Measurements from ENCODE around the gene EMSY. TPM values are rescaled to one million over a fixed set of nuclear protein-coding genes. Genes with fewer than 3 reads are reported as not detected.

EMSY gene
- total RNA-seq, 3 donors from 2014 or later = 18.2 to 21.3 (median 19.7) TPM

DNA sequence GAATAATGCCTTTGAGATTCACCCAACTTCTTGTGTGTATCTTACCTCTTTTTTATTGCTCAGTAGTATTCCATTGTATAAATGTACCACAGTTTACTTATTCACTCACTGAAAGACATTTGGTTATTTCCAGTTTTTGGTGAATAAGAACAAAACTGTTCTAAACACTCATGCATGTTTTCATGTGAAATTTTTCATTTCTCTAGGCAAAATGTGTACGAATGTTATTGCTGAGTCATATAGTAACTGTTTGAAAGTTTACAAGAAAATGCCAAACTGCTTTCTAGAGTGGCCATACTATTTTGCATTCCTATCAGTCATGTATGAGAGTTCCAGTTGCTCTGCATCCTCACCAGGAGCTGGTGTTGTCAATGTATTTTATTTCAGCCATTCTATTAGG, 8.8 kb upstream of the EMSY start:
- Mint-ChIP-seq H3K4me1 (ENCODE audit: low read depth) (peaks cover 1% of the 10 kb centered on the region), H3K9me3 (no peaks in the 10 kb centered on the region), H3K27me3 (ENCODE audit: low read depth) (no peaks in the 10 kb centered on the region), H3K4me3 (no peak overlapping the region), H3K36me3 (ENCODE audit: insufficient read depth) (peaks cover 1% of the 10 kb centered on the region)
- no peak for DNase-seq
- ATAC-seq = peak; percentile 28 to 30

DNA sequence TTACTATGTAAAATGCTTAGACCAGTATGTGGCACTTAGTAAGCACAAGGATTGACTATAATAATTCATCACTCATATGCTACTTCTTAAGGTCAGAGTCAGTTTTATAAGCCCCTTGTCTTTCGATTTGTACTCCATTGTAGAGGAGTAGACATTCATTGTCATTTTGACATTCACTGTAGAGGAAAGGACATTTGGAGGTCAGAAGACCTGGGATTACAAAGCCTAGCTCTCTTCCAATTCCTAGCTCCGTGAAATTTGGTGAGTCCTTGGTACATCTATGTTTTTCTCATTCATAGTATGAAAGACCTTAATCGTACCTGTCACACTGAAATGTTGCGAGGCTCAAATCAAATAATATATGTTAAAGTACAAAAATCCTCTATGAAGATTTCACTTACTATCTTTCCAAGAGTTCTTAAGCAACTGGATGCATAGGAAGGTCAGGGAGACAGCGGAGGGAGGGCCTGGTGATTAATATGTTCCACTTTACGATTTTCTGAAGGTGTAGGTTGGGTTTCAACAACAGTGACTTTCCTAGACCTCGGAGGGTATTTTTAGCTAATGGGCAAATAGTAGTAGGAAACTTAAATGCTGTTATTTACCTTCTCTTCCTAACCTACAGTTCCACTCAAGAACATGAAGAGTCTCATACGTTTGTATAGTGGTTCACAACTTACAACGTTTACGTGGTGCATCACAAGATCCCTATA, 1.4 kb upstream of the EMSY start:
- Mint-ChIP-seq H3K27me3 (ENCODE audit: low read depth) (no peaks in the 10 kb centered on the region), H3K36me3 (ENCODE audit: insufficient read depth) (peaks cover 9% of the 10 kb centered on the region), H3K9me3 (no peaks in the 10 kb centered on the region), H3K4me3 (peak overlapping the region; percentile 98), H3K4me1 (ENCODE audit: low read depth) (peaks cover 32% of the 10 kb centered on the region)
- ATAC-seq = no peak
- DNase-seq = no peak

- peaks cover 34% of the 10 kb centered on the region for H3K4me1 Mint-ChIP-seq (ENCODE audit: low read depth)
- DNase-seq (no peak), ATAC-seq (no peak)
- H3K9me3 Mint-ChIP-seq = no peaks in the 10 kb centered on the region
- no peaks in the 10 kb centered on the region for H3K27me3 Mint-ChIP-seq (ENCODE audit: low read depth)
- peak overlapping the region; percentile 98 for H3K4me3 Mint-ChIP-seq
- peaks cover 13% of the 10 kb centered on the region for H3K36me3 Mint-ChIP-seq (ENCODE audit: insufficient read depth)
Observed at GRCh38 chr11:76444065-76444383, 794 bp upstream of the EMSY start.

GRCh38 chr11:76445121-76446084, 585 bp downstream of the EMSY start:
- Mint-ChIP-seq H3K9me3 (no peaks in the 10 kb centered on the region), H3K4me1 (ENCODE audit: low read depth) (peaks cover 38% of the 10 kb centered on the region), H3K27me3 (ENCODE audit: low read depth) (no peaks in the 10 kb centered on the region), H3K4me3 (peak overlapping the region; percentile 98), H3K36me3 (ENCODE audit: insufficient read depth) (peaks cover 21% of the 10 kb centered on the region)
- ATAC-seq (peak; percentile 39 to 44), DNase-seq (peak; percentile 16)

GRCh38 chr11:76448506-76448905, 3.7 kb downstream of the EMSY start:
- Mint-ChIP-seq H3K4me3 (no peak overlapping the region), H3K36me3 (ENCODE audit: insufficient read depth) (peaks cover 31% of the 10 kb centered on the region), H3K9me3 (no peaks in the 10 kb centered on the region), H3K4me1 (ENCODE audit: low read depth) (peaks cover 31% of the 10 kb centered on the region), H3K27me3 (ENCODE audit: low read depth) (no peaks in the 10 kb centered on the region)
- no peak for ATAC-seq
- DNase-seq = no peak

DNA sequence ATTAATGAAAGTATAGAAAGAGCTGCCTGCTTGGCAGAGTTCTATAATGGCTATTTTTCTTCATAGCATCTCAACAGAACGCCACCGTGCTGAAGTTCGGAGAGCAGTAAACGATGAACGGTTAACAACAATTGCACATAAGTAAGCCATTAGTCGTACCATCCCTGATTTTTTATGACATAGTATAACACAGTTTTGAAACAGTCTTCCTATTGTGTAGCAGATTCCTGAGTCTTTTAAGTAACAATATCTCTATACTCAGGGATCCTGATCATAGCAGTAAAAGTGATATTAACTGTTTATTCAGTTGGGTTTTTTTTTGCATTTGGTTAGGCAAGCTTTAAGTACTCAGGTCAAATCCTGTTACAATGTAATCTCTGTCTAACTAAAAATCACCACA, 8.4 kb downstream of the EMSY start:
- no peak for DNase-seq
- H3K4me1 Mint-ChIP-seq (ENCODE audit: low read depth) = peaks cover 10% of the 10 kb centered on the region
- ATAC-seq = no peak
- H3K4me3 Mint-ChIP-seq = no peak overlapping the region
- H3K27me3 Mint-ChIP-seq (ENCODE audit: low read depth) = no peaks in the 10 kb centered on the region
- no peaks in the 10 kb centered on the region for H3K9me3 Mint-ChIP-seq
- peaks cover 39% of the 10 kb centered on the region for H3K36me3 Mint-ChIP-seq (ENCODE audit: insufficient read depth)

DNA sequence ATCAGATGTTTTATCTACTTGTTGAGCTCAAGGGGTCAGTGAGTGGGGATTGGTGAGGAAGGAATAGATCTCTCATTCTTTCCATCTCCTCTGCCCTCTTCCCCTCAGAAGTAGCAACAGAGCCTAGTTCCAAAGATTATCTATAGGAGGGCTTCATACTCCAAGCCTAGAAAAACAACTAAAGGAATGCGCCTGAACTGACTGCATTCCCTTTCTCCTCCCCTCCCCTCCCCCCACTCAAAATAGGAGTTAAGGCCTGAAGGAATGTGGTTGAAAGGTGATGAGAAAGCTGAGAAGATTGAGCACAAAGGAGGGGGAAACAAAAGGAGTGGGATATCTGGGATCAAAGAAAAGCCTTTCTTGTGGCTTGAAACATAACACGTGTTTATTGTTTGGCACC, 10.5 kb downstream of the EMSY start:
- no peaks in the 10 kb centered on the region for H3K27me3 Mint-ChIP-seq (ENCODE audit: low read depth)
- H3K36me3 Mint-ChIP-seq (ENCODE audit: insufficient read depth) = peaks cover 44% of the 10 kb centered on the region
- peaks cover 4% of the 10 kb centered on the region for H3K4me1 Mint-ChIP-seq (ENCODE audit: low read depth)
- no peaks in the 10 kb centered on the region for H3K9me3 Mint-ChIP-seq
- H3K4me3 Mint-ChIP-seq = no peak overlapping the region
- no peak for ATAC-seq
- DNase-seq = no peak

DNA sequence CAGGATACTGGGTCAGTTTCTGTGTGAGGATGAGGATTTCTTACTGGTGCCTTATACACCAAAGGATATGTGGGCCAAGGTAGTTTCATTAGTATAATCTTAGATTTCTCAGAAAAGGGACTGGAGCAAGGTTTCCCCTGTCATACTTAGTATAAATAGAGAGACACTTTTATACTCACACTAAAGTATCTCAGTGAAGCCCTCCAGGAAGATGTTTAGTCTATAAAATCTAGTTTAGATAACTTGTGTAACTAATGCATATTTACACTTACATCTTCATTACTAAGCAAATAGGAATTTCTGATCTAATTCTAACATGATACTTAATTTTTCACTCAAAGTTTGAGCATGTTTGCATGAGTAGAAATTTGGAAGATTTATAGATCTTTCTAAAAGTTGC, 11.1 kb downstream of the EMSY start:
- Mint-ChIP-seq H3K9me3 (no peaks in the 10 kb centered on the region), H3K27me3 (ENCODE audit: low read depth) (no peaks in the 10 kb centered on the region), H3K36me3 (ENCODE audit: insufficient read depth) (peaks cover 44% of the 10 kb centered on the region), H3K4me3 (no peak overlapping the region), H3K4me1 (ENCODE audit: low read depth) (peaks cover 3% of the 10 kb centered on the region)
- ATAC-seq (no peak), DNase-seq (no peak)

DNA sequence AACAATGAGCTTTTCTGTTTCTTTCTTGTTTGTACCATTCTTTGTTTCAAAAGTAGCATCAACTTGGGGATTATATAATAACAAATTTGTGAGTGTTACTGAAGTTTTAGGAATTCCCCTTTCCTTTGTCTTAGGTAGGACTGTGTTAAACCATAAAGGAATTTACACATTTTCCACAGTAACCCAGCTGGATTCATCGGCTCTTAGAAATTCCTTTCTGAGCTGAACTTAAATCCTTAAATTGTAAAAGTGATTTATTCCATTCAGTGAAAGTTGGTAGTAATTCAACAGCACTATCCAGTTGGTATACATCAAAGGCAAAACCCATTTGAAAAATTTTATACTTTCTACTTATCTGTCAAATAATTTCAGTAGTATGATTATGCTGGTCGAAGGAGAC, 11.8 kb downstream of the EMSY start:
- no peak for ATAC-seq
- Mint-ChIP-seq H3K4me3 (no peak overlapping the region), H3K27me3 (ENCODE audit: low read depth) (no peaks in the 10 kb centered on the region), H3K36me3 (ENCODE audit: insufficient read depth) (peaks cover 42% of the 10 kb centered on the region), H3K9me3 (no peaks in the 10 kb centered on the region), H3K4me1 (ENCODE audit: low read depth) (no peaks in the 10 kb centered on the region)
- DNase-seq = no peak

DNA sequence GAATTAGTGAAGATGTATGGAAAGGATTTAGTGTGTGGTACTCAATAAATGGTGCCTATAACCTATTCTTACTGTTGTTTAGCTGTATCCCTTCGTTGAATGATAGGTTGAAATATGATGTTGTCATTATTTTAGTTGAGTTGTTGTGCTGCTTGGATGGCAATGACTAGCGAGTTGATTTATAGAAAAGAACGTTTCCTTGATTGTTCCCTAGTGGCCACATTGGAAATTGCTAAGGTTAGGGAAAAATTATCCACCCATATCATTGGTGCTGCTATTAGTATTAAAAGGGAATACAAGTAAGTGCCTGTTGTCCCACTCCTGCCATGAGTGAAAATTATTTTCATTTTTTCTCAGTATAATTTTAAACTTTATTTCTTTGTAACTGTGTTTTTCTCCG, 14.5 kb downstream of the EMSY start:
- ATAC-seq = no peak
- Mint-ChIP-seq H3K36me3 (ENCODE audit: insufficient read depth) (peaks cover 42% of the 10 kb centered on the region), H3K4me3 (no peak overlapping the region), H3K9me3 (no peaks in the 10 kb centered on the region), H3K4me1 (ENCODE audit: low read depth) (peaks cover 2% of the 10 kb centered on the region), H3K27me3 (ENCODE audit: low read depth) (no peaks in the 10 kb centered on the region)
- no peak for DNase-seq

DNA sequence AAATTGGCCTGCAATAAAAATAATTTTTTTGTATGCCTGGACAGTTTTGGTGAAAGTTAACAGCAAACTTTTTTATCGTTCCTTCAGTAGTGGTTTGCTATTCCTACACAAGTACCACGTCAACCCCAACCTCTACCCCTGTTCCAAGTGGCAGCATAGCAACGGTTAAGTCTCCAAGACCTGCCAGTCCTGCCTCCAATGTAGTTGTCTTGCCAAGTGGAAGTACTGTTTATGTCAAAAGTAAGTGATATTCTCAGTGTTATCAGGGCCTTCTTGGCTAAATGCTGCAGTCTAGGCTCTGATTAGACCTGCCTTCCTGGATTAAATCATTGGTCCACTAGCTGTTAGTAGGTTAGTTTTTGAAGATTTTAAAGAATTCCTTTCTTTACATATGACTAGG, 15.0 kb downstream of the EMSY start:
- DNase-seq (no peak), ATAC-seq (no peak)
- Mint-ChIP-seq H3K4me3 (no peak overlapping the region), H3K27me3 (ENCODE audit: low read depth) (no peaks in the 10 kb centered on the region), H3K9me3 (no peaks in the 10 kb centered on the region), H3K4me1 (ENCODE audit: low read depth) (peaks cover 2% of the 10 kb centered on the region), H3K36me3 (ENCODE audit: insufficient read depth) (peaks cover 45% of the 10 kb centered on the region)

- H3K27me3 Mint-ChIP-seq (ENCODE audit: low read depth) = no peaks in the 10 kb centered on the region
- ATAC-seq = no peak
- H3K4me3 Mint-ChIP-seq = no peak overlapping the region
- peaks cover 55% of the 10 kb centered on the region for H3K36me3 Mint-ChIP-seq (ENCODE audit: insufficient read depth)
- DNase-seq = no peak
- H3K4me1 Mint-ChIP-seq (ENCODE audit: low read depth) = peaks cover 4% of the 10 kb centered on the region
- H3K9me3 Mint-ChIP-seq = no peaks in the 10 kb centered on the region
Observed at GRCh38 chr11:76462317-76462716, 17.5 kb downstream of the EMSY start.

- DNase-seq = no peak
Observed at GRCh38 chr11:76465701-76466100, 20.9 kb downstream of the EMSY start.

DNA sequence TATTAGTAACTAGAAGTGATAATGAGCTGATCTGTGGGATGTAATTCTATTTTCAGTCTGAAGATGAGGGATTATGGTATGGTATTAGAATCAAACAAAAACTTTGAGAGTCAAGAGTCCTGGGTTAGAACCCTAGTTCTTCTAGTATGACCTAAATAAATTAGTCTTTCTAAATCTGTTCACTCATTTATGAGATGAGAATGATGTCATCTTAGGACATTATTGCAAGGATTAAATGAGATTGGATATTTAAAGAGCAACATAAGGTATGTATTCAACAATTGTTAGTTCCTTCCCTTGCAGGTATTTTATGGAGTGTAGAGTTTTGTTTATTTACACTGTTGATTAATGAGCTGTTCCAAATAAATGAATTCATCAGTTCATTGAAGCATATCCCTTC, 21.8 kb downstream of the EMSY start:
- Mint-ChIP-seq H3K4me3 (no peak overlapping the region), H3K9me3 (no peaks in the 10 kb centered on the region), H3K27me3 (ENCODE audit: low read depth) (no peaks in the 10 kb centered on the region), H3K4me1 (ENCODE audit: low read depth) (peaks cover 4% of the 10 kb centered on the region), H3K36me3 (ENCODE audit: insufficient read depth) (peaks cover 44% of the 10 kb centered on the region)
- DNase-seq (no peak), ATAC-seq (no peak)

More at GRCh38 chr11:76465701-76466100, 20.9 kb downstream of the EMSY start:
- Mint-ChIP-seq H3K9me3 (no peaks in the 10 kb centered on the region), H3K4me3 (no peak overlapping the region), H3K36me3 (ENCODE audit: insufficient read depth) (peaks cover 39% of the 10 kb centered on the region), H3K4me1 (ENCODE audit: low read depth) (peaks cover 4% of the 10 kb centered on the region), H3K27me3 (ENCODE audit: low read depth) (no peaks in the 10 kb centered on the region)
- no peak for ATAC-seq

DNA sequence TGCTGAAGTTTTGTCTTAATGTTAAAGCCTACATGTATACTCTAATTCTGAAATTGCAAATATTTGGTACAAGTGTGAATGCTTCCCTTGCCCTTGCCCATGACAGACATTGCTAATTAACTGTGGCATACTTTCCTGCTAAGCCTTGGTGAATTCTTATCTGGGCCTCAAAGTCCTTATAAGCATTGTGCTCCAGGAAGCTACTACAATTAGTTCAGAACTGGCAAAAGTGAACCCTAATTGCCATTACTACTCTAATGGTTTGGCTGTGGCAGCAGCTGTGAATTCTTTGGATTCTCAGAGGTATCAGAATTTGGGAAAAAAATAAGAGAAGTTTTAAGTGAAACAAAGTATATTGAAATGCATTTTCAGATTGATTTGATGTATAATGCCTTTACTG, 24.3 kb downstream of the EMSY start:
- H3K9me3 Mint-ChIP-seq = no peaks in the 10 kb centered on the region

More for the DNA sequence above, 24.3 kb downstream of the EMSY start:
- peaks cover 41% of the 10 kb centered on the region for H3K36me3 Mint-ChIP-seq (ENCODE audit: insufficient read depth)
- ATAC-seq (no peak), DNase-seq (no peak)
- no peak overlapping the region for H3K4me3 Mint-ChIP-seq
- H3K27me3 Mint-ChIP-seq (ENCODE audit: low read depth) = no peaks in the 10 kb centered on the region
- peaks cover 2% of the 10 kb centered on the region for H3K4me1 Mint-ChIP-seq (ENCODE audit: low read depth)

All from activated T-cell treated with anti-CD3 and anti-CD28 coated beads, Interleukin-2, amount 50 U/mL, for 4 hours (primary cell).